ENCODE results near the gene GLUD1.
"Not testable (repeated sequence)": the region's sequence is repeated elsewhere in the genome, so short reads cannot be mapped to it uniquely, and the experiment has no call there.

Gene GLUD1

GRCh38 chr10:87094373-87095235 is at the start of gene GLUD1, which contains the start of gene SHLD2:
TSS of gene GLUD1 (minus strand) at chr10:87094843. CDS start at chr10:87094769, 74 bp downstream.
TSS of gene SHLD2 (plus strand) at chr10:87095206. CDS start at chr10:87151355, 56,149 bp downstream.
- DNase-seq = peak; percentile 43 to 84

DNA sequence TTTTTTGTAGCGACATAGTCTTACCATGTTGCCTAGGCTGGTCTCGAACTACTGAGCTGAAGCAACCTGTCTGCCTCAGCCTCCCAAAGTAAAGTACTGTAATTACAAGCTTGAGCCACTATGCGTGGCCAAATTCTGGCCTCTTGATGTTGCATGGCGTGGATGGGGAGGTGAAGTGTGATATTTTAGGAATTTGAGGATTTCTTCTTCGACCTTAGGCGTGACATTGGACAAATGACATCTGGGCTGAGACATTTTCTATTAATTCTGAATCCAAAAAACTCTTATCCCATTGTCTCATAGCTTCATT is 48.4 kb upstream of the GLUD1 start:
- not testable (repeated sequence) for DNase-seq

- not testable (repeated sequence) for DNase-seq
Measured at GRCh38 chr10:87142230-87143108, 47.8 kb upstream of the GLUD1 start.

DNA sequence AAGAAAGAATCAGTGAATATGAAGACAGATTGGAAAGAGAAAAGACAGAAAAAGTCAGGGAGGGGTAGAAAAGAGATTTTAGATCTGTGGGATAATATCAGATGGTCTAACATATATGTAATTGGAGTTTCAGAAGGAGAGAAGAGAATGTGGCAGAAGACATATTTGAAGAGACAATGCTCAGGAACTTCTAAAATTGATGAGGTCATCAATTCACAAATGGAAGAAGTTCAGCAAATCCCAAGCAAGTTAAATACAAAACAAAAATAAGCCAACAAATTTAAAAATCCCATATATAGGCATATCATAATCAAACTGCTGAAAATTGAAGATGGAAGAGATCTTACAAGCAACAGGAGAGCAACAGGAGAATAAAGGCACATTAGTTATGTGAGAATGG is 42.8 kb upstream of the GLUD1 start:
- DNase-seq = not testable (repeated sequence)

DNA sequence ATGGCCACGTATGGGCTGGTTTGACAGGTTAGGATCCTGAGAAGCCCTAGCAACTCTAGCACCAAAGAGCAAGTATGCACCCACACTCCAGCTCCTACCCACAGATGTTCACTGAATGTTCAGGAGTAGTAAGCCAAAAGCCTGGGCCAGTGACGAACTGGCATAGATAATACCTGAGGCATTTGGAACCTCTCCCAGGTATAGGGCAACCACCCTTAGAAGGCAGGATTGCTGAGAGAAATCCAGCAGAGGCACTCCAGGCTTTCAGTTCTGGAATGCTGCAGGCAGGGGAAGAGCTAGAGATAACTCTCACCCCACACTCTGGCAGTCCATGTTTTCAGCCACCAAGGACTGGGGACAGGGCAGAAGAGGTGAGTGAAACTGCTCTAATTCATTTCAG is 39.8 kb upstream of the GLUD1 start:
- not testable (repeated sequence) for DNase-seq

- DNase-seq = not testable (repeated sequence)
Measured at GRCh38 chr10:87133936-87134335, 39.3 kb upstream of the GLUD1 start.

- DNase-seq = not testable (repeated sequence)
Measured at GRCh38 chr10:87132176-87132575, 37.5 kb upstream of the GLUD1 start.

DNA sequence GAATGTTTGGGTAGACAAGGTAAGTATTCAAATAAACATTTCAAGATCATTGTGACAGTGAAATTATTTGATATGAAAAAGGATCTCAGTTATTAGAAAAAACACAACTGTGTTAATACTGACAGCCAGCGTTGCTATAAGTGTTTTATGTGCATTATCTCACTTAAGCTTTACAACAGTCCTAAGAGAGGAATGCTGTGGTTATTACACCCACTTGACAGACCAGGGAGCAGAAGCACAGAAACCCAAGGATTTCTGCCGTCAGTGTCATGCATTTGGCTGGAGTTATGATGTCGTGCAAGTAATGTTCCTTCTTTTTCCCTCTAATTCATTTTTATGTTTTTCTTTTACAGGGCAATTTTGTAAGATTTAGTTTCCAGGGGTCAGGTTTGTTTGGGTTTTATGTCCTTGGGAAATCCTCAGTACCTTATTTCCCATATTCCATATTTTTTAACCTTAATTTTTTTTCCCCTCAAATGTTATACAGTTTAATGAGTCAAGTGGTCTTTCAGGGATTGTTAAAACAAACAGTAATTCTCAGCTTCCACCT is 33.0 kb upstream of the GLUD1 start:
- not testable (repeated sequence) for DNase-seq

DNA sequence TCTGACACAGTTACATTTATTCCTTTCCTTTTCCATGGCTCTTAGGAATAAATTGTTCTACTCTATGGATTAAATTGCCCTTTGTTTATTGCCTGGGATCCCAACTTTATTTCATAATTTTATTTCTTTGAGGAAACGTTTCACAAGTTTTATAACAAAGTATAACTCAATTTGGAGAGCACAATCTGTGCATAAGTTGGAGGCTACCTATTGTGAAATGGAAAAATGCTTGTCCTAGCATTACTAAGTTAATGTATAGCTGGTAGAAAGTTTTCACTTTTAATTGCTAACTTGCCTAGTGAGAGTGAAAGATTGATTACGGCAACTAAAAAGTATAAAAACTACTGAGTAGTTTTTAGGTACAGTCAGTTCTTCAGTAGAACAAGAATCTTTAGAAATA is 32.4 kb upstream of the GLUD1 start:
- not testable (repeated sequence) for DNase-seq

GRCh38 chr10:87123351-87123750 is 28.7 kb upstream of the GLUD1 start:
- not testable (repeated sequence) for DNase-seq

DNA sequence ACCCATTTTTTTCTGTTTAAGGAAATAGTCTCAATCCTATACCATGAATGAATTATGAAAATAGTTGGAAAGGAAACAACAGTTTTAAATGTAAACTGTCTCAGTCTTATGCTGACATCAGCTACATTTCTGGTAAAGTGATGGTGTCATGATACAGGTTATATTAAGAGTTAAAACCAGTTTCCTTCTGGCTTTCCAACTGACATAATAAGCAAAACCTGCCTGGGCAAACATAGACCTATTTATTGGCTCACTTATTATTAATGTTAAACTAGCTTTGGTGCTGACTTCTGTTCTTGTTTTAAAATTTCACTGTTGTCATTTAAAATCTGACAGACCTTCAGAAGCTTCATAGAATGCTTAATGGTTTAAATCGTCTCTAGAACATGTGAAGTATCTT is 24.4 kb upstream of the GLUD1 start:
- not testable (repeated sequence) for DNase-seq

GRCh38 chr10:87118122-87118521 is 23.5 kb upstream of the GLUD1 start:
- DNase-seq = not testable (repeated sequence)

DNA sequence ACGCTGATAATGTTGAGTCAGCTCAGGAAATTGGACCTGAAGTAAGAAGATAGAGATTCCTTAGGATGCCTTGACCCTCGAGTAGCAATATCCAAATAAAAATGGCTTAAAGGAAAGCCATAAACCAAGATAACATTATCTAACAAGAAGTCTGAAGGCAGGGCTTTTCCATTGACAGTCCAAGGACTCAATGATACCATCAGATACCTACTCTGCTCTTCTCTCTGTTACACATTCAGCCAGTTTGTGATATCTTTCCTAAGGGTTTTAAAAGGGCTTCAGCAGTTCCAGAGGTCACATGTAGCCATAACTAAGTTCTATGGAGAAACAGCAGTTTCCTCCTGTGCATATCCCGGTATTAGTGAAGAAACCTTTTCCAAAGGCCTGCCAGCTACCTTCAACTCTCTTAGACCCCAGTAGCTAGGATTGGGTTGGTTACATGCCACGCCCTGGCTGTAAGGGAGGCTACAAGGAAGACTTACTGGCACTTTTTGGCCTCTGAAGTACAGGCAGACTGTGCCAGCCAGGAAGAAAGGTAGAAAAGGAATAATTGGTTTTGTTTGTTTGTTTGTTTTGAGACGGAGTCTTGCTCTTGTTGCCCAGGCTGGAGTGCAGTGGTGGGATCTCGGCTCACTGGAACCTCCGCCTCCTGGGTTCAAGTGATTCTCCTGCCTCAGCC is 10.9 kb upstream of the GLUD1 start:
- no peak for DNase-seq

- not testable (repeated sequence) for DNase-seq
Measured at GRCh38 chr10:87104727-87105126, 10.1 kb upstream of the GLUD1 start.

DNA sequence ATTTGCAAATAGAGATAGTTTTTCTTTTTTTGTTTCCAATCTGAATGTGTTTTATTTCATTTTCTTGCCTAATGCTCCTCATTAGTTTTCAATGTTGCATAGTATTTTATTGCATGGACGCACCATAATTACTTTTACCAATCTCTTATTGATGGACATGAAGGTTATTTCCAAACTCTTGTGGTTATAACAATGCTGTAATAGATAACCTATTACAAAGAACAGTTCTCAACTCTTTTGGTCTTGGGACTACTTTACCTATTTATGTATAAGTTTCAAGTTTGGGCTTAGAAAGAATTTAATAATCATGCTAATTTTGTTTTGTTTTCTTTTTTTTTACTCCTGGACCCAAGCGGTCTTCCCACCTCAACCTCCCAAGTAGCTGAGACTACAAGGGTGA is 7.4 kb upstream of the GLUD1 start:
- no peak for DNase-seq

DNA sequence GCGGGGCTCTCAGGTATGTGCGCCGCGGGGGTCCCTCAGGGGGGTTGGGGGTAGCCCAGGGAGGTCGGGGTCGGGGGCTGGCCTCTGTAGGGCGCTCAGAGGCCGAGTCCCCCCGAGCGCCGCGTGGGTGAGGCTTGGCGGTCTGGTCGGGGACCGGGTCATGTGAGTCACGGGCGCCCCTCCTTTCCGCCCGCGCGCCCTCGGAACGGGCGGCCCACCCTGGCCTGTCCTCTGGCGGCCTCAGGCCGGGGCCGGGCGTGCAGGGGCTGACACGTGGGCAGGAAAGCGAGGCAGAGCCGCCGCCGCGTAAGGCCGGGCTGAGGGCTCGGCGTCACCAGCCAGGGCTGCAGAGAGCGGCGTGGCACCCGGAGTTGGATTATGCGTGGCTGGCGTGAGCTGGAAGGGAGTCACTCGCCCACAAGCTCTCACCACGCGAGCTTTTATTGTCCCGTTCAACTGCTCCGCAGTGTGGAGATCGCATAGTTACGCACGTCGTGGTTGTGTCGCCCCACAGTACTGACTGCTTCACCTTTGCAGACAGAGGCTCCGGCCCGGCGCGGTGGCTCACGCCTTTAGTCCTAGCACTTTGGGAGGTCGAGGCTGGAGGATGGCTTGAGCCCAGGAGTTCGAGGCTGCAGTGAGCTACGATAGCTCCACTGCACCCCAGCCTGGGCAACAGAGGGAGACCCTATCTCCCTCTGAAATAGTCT is 748 bp upstream of the GLUD1 start:
- DNase-seq = peak; percentile 8 to 71

GRCh38 chr10:87093632-87094372 is 841 bp downstream of the GLUD1 start:
- DNase-seq = peak; percentile 19 to 55

GRCh38 chr10:87092861-87093631 is 1.6 kb downstream of the GLUD1 start:
- DNase-seq = peak in 1 of 2 experiments; percentile 30

GRCh38 chr10:87092376-87092860 is 2.2 kb downstream of the GLUD1 start:
- DNase-seq = no peak

GRCh38 chr10:87090779-87091178 is 3.9 kb downstream of the GLUD1 start:
- no peak for DNase-seq

Measured in NCI-H526 (cell line).